Measurements from ENCODE around the gene MGAT4B. TPM values are rescaled to one million over a fixed set of nuclear protein-coding genes. Genes with fewer than 3 reads are reported as not detected.
A peak's percentile ranks its signal among the peaks of the same experiment; 100 is the strongest.

MGAT4B gene
- total RNA-seq, 2 donors from 2014 or later: 82.7 to 142 TPM

DNA sequence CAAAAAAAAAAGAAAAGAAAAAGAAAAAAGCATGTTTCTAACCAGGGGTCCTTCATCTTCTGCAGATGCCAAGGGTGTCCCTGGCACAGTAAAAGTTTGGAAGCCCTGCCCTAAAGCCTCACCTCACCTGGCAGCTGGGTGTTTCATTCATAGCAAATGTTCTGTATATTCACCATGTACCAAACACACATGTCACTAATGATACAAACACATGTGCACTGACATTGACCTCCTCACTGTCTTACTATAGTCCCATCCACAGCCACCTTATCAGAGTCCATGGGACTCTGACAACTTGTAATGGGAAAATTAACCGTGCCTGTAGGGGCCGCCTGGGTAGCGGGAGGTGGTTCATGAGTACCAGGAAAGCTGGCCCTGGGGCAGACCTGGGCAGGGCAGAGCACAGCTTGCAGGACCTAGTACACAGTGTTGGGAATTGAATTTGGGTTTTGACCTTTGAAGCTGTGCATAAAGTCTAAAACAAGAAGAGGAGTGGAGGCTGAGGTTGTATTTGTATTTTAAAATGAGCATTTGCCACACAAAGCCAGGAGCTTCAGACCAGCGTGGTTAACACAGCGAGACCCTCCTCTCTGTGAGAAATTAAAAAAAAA is 6.4 kb upstream of the MGAT4B start:
- H3K27ac ChIP-seq: no peak overlapping the region
- 94% methylated on average over 5 of the region's 5 CpGs for whole genome bisulfite sequencing
- no peak for DNase-seq (ENCODE audit: low spot score)
- H3K4me3 ChIP-seq: no peak overlapping the region
- H3K27me3 ChIP-seq (replicated peaks; ENCODE audit: insufficient read depth): no peaks in the 10 kb centered on the region
- no peaks in the 10 kb centered on the region for H3K9me3 ChIP-seq
- no peaks in the 10 kb centered on the region for H3K36me3 ChIP-seq
- intact Hi-C loops (cut with DNase I): no loop called here
- H3K4me1 ChIP-seq (replicated peaks): peaks cover under 1% of the 10 kb centered on the region
- TF ChIP-seq POLR2AphosphoS5 (IDR thresholded peaks at IDR 0.05): no peak
- TF ChIP-seq POLR2A (IDR thresholded peaks at IDR 0.05): no peak
- TF ChIP-seq, protein P1, sequence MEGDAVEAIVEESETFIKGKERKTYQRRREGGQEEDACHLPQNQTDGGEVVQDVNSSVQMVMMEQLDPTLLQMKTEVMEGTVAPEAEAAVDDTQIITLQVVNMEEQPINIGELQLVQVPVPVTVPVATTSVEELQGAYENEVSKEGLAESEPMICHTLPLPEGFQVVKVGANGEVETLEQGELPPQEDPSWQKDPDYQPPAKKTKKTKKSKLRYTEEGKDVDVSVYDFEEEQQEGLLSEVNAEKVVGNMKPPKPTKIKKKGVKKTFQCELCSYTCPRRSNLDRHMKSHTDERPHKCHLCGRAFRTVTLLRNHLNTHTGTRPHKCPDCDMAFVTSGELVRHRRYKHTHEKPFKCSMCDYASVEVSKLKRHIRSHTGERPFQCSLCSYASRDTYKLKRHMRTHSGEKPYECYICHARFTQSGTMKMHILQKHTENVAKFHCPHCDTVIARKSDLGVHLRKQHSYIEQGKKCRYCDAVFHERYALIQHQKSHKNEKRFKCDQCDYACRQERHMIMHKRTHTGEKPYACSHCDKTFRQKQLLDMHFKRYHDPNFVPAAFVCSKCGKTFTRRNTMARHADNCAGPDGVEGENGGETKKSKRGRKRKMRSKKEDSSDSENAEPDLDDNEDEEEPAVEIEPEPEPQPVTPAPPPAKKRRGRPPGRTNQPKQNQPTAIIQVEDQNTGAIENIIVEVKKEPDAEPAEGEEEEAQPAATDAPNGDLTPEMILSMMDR (IDR thresholded peaks at IDR 0.05): no peak

DNA sequence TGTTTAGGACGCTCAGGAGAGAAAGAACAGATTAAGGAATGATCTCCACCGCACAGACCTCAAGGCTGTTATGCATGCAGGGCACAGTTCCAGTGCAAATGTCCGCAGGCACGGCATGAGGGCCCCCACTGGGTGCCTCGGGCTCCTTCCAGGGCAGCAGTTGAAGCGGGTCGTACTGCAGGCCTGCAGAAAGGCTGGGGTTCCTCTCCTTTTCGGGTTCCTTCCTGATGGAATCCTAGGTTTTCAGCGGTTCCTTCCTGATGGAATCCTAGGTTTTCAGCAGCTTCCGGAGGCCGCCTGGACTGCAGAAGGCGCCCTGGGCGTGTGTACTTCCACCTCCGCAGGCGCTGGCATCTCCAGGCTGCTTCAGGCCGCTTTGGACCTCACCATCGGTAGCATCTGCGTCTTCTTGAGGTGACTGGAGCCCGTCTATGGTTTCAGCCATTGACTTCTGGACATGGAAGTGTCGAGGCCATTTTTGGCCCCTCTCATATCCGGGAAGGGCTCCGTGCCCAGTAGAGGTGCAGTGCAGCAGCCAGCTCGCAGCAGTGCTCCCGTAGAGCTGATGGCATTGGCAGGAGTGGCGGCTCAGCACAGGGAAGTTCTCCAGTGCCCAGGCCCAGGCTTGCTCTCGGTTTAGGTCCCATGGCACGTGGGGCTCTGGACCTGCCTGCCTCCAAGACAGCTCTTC is 5.6 kb upstream of the MGAT4B start:
- intact Hi-C loops (cut with DNase I): no loop called here
- H3K9me3 ChIP-seq: no peaks in the 10 kb centered on the region
- peaks cover 2% of the 10 kb centered on the region for H3K4me1 ChIP-seq (replicated peaks)
- H3K27me3 ChIP-seq (replicated peaks; ENCODE audit: insufficient read depth): no peaks in the 10 kb centered on the region
- 90% methylated on average over 27 of the region's 27 CpGs for WGBS
- no peak for DNase-seq (ENCODE audit: low spot score)
- no peak overlapping the region for H3K4me3 ChIP-seq
- H3K27ac ChIP-seq: no peak overlapping the region
- TF ChIP-seq POLR2AphosphoS5 (IDR thresholded peaks at IDR 0.05): no peak
- TF ChIP-seq POLR2A (IDR thresholded peaks at IDR 0.05): no peak
- TF ChIP-seq, protein P1 (IDR thresholded peaks at IDR 0.05): no peak
- H3K36me3 ChIP-seq: no peaks in the 10 kb centered on the region

DNA sequence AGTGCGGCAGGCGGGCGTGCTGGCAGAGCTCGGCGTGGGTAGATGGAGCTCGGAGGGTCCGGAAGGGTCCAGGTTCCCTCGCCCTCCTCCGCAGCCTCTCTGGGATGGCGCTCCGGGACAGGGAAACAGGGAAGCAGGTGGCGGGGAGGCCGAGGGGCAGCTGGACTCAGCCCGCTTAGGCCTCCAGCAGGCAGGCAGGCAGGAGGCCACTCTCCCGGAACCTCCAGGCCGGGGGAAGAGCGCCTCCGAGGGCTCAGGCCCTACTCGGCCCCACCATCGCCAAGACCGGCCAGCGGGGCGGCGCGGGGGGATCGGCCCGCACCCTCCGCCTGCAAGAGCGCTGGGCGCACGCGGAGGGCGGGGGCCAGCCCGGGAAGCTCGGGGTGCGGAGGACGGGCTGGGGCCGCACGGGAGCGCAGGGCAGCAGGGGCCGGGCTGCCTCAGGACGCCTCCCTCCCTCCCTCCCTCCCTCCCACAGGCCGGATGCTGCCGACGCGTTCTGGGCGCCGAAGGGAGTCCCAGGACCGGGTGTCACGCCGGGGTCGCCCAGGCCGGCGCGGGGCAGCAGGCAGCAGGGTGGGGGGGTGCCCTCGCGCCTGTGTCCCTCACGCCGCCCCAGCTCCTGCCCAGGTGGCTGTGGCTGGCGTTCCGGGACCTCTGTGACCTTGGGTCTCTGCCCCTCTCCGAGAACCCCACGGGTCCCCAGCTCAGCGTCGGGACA is 977 bp downstream of the MGAT4B start:
- no peak for DNase-seq (ENCODE audit: low spot score)
- intact Hi-C loops (cut with DNase I): loop anchor here (2.0 kb wide), 1 partner anchor 15 kb away; the partner anchor contains the start of gene SQSTM1
- WGBS: 4% methylated on average over 56 of the region's 65 CpGs
- Histone ChIP-seq H3K27ac (peak overlapping the region; percentile 94 to 95), H3K9me3 (no peaks in the 10 kb centered on the region), H3K36me3 (no peaks in the 10 kb centered on the region), H3K4me3 (peak overlapping the region; percentile 79 to 85), H3K27me3 (replicated peaks; ENCODE audit: insufficient read depth) (no peaks in the 10 kb centered on the region), H3K4me1 (replicated peaks) (peaks cover 12% of the 10 kb centered on the region)
- TF ChIP-seq POLR2A (IDR thresholded peaks at IDR 0.05) (no peak), POLR2AphosphoS5 (IDR thresholded peaks at IDR 0.05) (no peak)
- TF ChIP-seq, protein P1 (IDR thresholded peaks at IDR 0.05): peak in 1 of 4 experiments; percentile 6

DNA sequence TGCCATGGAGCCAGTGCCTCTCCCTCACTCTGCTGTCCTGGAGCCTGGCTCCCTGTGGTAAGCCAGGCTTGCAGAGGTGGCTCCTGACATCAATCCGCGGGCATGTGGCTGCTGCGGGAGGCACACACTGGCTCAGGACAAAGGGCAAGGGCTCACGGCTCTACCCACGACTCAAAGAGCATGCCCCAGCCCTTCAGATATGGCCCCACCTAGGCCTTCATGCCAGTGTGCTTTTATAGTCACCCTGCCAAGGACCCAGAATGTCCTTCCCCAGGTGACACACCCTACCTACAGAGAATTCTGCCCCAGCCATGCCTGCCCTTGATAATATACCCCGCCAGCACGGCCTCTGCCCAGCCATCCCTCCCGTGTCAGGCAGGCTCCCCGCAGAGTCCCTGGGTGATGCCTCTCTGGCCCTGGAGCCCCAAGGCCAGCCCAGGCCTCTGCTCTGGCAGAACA is 1.6 kb downstream of the MGAT4B start:
- 45% methylated on average over 9 of the region's 9 CpGs for WGBS
- Histone ChIP-seq H3K27ac (peak overlapping the region; percentile 94 to 95), H3K4me3 (peak overlapping the region; percentile 79 to 85), H3K36me3 (peaks cover under 1 to 2% of the 10 kb centered on the region in 2 donors), H3K27me3 (replicated peaks; ENCODE audit: insufficient read depth) (no peaks in the 10 kb centered on the region), H3K9me3 (no peaks in the 10 kb centered on the region), H3K4me1 (replicated peaks) (peaks cover 12% of the 10 kb centered on the region)
- TF ChIP-seq, protein P1 (IDR thresholded peaks at IDR 0.05): no peak
- TF ChIP-seq POLR2A (IDR thresholded peaks at IDR 0.05) (no peak), POLR2AphosphoS5 (IDR thresholded peaks at IDR 0.05) (no peak)
- DNase-seq (ENCODE audit: low spot score): no peak
- intact Hi-C loops (cut with DNase I): no loop called here
